Muscle of back (tissue), 11 donors: Measurements from ENCODE around the gene NAALADL2. TPM values are rescaled to one million over a fixed set of nuclear protein-coding genes. Genes with fewer than 3 reads are reported as not detected.
"Not testable (repeated sequence)": the region's sequence is repeated elsewhere in the genome, so short reads cannot be mapped to it uniquely, and the experiment has no call there.

Experiments used
- DNase-seq, 3 donors: peaks; one replicate each; pipeline versions ENCODE4 v3.0.0 to v3.0.0-alpha.2; 2013
- polyA plus RNA-seq, 10 donors: library from polyadenylated mRNA; unstranded; fragments of 120-200 nt; gene quantifications; one replicate each; pipeline ENCODE4 v1.2.1, GENCODE V29; 2013; ENCODE audit not compliant: insufficient read length in 10 of 10

NAALADL2 gene
- polyA plus RNA-seq, 10 donors = 5.7 to 13.7 (median 8.8) TPM

DNA sequence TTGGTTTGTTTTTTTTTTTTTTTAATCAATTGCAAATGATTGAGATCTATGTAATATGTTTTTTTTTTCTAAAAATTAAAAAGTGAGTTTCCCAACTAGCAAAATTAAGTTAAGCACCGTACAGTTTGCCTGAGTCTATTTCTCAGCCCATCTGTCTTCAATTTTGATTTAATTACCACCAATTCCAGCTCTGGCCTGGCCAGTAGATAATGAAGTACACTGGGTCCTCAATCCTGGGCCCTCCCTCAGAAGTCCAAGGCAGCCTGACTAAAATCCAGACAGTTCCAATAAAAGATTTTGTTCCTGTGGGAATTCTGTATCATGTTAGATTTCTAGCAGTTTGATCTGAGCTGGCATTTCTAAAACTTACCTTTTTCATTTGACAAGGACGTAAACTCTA lies 887.2 kb downstream of the NAALADL2 start:
- DNase-seq = no peak

DNA sequence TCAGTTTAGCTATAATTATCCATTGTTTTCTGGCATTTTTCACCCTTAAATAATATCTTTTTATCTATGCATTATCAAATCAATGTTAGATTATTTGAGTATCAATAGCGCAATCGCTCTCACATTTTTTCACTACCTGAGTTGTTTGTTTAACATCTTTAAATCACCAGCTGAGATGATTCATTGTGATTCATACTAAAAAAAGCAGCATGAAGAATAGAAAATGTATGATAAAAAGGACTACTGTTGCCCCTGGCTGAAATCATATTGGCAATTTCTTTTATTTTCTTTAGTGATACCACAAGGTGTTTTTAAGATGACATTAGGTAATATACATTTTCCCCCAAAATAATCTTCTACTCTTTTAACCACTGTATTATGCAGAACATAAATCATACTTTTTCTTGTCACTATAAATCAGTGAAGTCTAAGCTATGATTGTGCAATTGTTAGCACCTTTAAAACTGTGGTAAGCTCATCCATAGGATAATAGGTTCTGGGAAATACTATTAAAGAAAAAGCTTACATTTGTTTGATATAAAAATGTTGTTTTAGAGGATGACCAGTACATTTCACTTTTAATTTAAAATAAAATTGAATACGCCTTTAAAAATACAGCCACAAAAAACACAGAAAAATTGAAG lies 889.1 kb downstream of the NAALADL2 start:
- DNase-seq = no peak

- no peak for DNase-seq
Measured at GRCh38 chr3:175749981-175750380, 890.8 kb downstream of the NAALADL2 start.

DNA sequence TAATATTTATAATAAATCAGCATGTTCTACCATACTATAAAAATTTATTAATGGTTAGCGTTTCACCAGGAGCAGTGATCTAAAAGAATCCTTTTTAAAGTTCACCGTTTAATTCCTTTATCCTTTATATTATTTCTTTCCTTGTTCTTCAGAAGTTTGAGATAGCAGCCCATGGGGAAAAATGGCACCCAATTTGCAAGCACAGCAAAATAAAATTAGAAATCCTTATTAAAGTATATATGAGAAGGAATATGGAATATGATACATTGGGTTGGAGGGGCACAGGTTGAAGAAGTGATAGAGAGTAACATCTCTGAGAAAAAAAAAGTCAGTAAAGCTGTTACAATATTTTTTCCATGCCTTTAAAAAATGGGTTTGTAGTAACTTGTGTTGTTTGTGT lies 892.0 kb downstream of the NAALADL2 start:
- no peak for DNase-seq

GRCh38 chr3:175763948-175764347 lies 904.8 kb downstream of the NAALADL2 start:
- DNase-seq = no peak

DNA sequence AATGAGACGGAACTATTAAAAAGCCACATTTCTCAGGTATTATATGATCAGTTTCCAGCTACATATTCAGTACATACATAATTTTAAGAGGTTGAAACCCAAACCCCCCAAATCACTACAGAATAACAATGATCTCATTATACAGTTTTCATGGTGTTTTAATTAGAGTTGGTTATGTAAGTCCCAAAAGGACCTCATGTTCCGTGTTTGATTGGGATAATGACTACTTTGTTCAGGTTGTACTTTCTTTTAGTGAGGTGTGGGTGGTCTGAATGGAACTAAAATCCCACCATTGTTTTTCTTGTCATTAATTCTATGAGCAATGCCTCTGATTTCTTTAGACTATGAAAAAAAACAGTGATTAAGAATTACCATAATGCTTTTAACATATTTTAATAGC lies 905.6 kb downstream of the NAALADL2 start:
- DNase-seq = no peak

GRCh38 chr3:175770426-175770825 lies 911.3 kb downstream of the NAALADL2 start:
- DNase-seq = no peak

- DNase-seq = no peak
Measured at GRCh38 chr3:175777495-175777894, 918.4 kb downstream of the NAALADL2 start.

- DNase-seq = no peak
Measured at GRCh38 chr3:175777965-175778364, 918.8 kb downstream of the NAALADL2 start.

- DNase-seq = no peak
Measured at GRCh38 chr3:175778994-175779393, 919.9 kb downstream of the NAALADL2 start.

DNA sequence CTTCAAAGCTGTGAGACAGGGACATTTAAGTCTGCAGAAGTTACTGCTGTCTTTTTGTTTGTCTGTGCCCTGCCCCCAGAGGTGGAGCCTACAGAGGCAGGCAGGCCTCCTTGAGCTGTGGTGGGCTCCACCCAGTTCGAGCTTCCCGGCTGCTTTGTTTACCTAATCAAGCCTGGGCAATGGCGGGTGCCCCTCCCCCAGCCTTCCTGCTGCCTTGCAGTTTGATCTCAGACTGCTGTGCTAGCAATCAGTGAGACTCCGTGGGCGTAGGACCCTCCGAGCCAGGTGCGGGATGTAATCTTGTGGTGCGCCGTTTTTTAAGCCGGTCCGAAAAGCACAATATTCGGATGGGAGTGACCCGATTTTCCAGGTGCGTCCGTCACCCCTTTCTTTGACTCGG lies 928.0 kb downstream of the NAALADL2 start:
- DNase-seq = not testable (repeated sequence)

DNA sequence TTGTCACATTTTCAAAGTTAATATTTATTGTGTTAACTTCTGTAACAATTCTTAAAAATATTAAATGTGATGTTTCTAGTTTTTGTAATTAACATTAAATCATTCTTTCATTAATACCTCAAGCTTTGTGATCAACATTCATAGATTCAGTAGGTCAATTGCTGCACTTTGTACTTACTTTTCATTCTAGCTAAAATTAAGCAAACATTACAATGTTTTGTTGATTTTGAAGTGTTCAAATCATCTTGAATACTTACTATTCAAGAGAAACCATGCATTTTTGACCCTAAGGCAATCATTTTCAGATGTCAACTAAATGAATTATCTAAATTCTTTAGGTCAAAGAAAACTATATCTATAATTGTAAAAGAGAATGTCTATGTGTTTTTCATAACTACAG lies 933.1 kb downstream of the NAALADL2 start:
- no peak for DNase-seq

GRCh38 chr3:175798326-175798725 lies 939.2 kb downstream of the NAALADL2 start:
- DNase-seq = no peak

DNA sequence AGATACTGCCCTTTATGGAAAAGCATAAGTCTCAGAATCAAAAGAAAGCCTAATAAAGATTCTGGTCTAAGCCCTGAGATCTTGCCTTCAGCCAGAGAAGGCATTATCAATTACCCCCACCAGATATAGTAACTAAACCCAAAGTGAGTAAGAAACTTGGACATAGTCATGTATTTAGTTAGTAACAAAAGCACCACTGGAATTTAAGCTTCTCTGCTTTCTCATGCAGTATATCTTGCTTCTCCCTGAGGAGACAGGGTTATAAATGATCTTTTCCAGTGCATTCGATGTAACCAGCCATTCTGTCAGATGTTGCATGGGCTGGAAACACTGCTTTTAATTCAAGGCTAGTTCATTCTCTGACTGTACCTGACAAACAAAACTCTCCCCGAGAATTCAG lies 946.7 kb downstream of the NAALADL2 start:
- no peak for DNase-seq

DNA sequence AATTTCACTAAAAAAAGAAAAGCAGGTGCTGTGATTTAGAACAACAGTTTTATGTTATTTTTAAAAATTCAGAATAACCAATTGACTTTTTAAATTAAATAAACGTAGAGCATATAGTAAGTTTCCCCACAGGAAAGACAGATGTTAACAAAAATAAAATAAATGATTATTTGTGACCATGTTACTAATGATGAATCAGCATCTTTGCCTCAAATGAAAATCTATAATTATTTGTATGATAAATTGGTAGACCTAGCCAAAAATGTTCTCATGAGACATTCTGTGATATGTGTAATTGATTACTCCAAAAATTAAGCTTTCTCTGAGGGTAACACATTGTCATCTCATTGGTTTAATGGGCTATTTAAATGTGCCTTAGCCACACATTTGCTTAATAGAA lies 948.0 kb downstream of the NAALADL2 start:
- DNase-seq = no peak

DNA sequence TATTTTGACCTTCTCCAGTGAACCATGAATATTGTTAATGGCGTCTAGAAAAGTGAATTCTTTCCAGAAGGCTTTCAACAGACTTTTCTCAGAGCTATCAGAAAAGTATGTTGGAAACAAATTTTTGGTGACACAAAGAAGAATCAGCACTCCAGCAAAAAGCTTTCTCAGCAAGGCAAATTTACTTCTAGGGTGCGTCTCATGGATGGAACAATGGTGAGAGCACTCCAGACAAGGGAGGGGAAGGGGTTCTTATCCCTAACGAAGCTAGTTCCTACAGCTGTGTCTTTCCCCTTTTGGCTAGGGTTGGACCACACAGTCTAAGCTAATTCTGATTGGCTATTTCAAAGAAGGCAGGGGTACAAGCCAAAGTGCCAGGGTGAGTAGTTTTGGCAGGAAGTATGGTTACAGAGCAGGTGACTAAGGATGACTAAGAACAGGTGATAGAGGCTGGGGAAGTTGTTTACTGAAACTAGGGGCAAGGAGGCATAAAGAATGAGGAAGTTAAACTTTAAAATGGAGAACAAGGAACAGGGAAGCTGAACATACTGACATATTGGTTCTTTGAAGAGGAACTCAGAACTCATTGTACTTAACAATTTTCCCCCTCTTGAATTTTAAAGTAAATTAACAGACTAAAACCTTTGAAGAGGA lies 959.8 kb downstream of the NAALADL2 start:
- no peak for DNase-seq

GRCh38 chr3:175822766-175823491 lies 963.8 kb downstream of the NAALADL2 start:
- not testable (repeated sequence) for DNase-seq

DNA sequence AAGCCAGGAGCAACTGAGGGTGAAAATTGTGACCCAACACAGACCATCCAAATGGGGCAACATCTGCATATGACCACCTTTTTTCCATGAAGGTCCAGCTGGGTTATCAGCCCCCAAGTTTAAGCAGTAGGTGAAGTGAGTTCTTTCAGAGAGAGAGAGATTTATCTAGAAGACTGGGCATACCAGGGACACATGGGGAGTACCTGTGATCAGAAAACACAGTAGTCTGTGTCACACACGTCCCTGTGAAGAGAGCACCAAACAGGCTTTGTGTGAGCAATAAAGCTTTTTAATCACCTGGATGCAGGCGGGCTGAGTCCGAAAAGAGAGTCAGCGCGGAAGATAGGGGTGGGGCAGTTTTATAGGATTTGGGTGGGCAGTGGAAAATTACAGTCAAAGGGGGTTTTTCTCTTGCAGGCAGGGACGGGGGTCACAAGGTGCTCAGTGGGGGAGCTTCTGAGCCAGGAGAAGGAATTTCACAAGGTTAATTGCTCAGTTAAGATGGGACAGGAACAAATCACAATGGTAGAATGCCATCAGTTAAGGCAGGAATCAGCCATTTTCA lies 966.0 kb downstream of the NAALADL2 start:
- DNase-seq = not testable (repeated sequence)

- DNase-seq = no peak
Measured at GRCh38 chr3:175826759-175827158, 967.6 kb downstream of the NAALADL2 start.

DNA sequence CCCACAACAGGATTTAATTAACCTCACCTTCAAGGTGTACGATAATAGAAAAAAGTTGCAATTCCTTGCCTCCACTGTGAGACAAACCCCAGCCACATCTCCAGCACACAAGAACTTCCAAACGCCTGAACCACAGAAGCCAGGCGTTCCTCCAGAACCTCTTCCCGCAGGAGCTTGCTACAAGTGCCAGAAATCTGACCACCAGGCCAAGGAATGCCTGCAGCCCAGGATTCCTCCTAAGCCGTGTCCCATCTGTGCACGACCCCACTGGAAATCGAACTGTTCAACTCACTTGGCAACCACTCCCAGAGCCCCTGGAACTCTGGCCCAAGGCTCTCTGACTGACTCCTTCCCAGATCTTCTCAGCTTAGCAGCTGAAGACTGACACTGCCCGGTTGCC lies 970.7 kb downstream of the NAALADL2 start:
- DNase-seq = not testable (repeated sequence)

DNA sequence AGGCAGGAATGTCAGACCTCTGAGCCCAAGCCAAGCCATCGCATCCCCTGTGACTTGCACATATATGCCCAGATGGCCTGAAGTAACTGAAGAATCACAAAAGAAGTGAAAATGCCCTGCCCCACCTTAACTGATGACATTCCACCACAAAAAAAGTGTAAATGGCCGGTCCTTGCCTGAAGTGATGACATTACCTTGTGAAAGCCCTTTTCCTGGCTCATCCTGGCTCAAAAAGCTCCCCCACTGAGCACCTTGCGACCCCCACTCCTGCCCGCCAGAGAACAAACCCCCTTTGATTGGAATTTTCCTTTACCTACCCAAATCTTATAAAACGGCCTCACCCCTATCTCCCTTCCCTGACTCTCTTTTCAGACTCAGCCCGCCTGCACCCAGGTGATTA lies 976.6 kb downstream of the NAALADL2 start:
- DNase-seq = not testable (repeated sequence)

GRCh38 chr3:175836617-175837016 lies 977.5 kb downstream of the NAALADL2 start:
- no peak for DNase-seq

DNA sequence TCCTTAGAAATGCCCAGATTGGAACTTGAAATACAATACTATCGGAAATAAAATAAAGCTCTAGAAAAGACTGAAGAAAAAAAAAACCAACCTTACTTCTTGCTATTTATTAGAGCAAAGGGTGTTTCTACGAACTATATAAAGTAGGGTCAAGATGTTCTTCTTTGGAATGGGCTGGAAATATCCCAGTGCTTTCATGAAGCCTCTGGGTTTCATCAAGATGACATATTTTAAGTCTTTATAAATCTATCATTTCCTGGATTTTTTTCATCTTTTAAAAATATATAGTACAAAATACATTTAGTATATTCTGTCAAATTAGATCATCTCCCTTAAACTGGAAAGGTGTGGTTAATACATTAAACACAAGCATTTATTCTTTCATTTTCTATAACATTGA lies 978.8 kb downstream of the NAALADL2 start:
- no peak for DNase-seq
